HUES6 (cell line): ENCODE results near the gene NADK2.

Experiments used
- H3K27ac ChIP-seq: 2 replicates; pipeline ENCODE4 v1.7.0; 2013; ENCODE audit warnings: low read depth, mild to moderate bottlenecking, low read length, inconsistent platforms
- H3K27me3 ChIP-seq: 2 replicates; pipeline ENCODE4 v1.6.1; 2013; ENCODE audit warnings: low read length; ENCODE audit not compliant: control insufficient read depth, insufficient read depth
- H3K36me3 ChIP-seq: 2 replicates; pipeline ENCODE4 v1.6.1; 2013; ENCODE audit warnings: low read length; ENCODE audit not compliant: control insufficient read depth, insufficient read depth
- H3K4me1 ChIP-seq: 2 replicates; pipeline ENCODE4 v1.6.1; 2013; ENCODE audit warnings: low read length; ENCODE audit not compliant: control insufficient read depth, insufficient read depth
- H3K4me3 ChIP-seq: 2 replicates; pipeline ENCODE4 v1.5.1; 2013; ENCODE audit warnings: low read depth, low read length
- H3K9ac ChIP-seq: one replicate; pipeline ENCODE4 v1.6.1; 2013; ENCODE audit warnings: mild to moderate bottlenecking, low read length
- H3K9me3 ChIP-seq: 2 replicates; pipeline ENCODE4 v1.6.1; 2013; ENCODE audit warnings: low read depth, low read length; ENCODE audit not compliant: control insufficient read depth, insufficient read depth

The NADK2 gene

GRCh38 chr5:36244076-36244475 is 2.4 kb upstream of the NADK2 start:
- Histone ChIP-seq H3K4me1 (peaks cover 20% of the 10 kb centered on the region; the same call in 1 of the 2 replicates), H3K9ac (no peak overlapping the region), H3K9me3 (peaks cover 6% of the 10 kb centered on the region), H3K27ac (no peak overlapping the region), H3K4me3 (no peak overlapping the region), H3K27me3 (peaks cover 19% of the 10 kb centered on the region), H3K36me3 (no peaks in the 10 kb centered on the region)

DNA sequence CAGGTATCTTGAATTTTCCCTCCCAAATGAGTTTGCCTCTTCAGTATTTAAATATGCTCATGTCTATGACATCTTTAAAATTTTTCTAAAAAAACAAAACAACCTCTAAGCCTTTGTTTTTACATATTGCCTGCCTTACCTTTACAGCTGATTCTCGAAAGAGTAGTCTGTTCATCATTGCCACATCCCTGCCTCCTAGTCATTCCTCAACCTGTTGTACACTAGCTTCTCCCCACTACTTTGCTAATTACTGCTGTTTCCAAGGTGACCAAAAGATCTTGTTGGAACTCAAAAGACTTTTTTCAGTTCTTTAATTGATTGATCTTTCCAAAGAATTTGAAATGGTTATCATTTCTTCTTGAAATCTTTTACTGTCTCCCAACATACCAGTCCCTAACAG is 1.9 kb upstream of the NADK2 start:
- Histone ChIP-seq H3K9ac (no peak overlapping the region), H3K27me3 (peaks cover 19% of the 10 kb centered on the region), H3K27ac (no peak overlapping the region), H3K36me3 (no peaks in the 10 kb centered on the region), H3K9me3 (peaks cover 6% of the 10 kb centered on the region), H3K4me1 (peaks cover 23% of the 10 kb centered on the region; the same call in 1 of the 2 replicates), H3K4me3 (no peak overlapping the region)

GRCh38 chr5:36242534-36243485 is 1.1 kb upstream of the NADK2 start:
- Histone ChIP-seq H3K4me3 (peak overlapping the region; percentile 78), H3K36me3 (no peaks in the 10 kb centered on the region), H3K9me3 (peaks cover 6% of the 10 kb centered on the region), H3K27me3 (peaks cover 19% of the 10 kb centered on the region), H3K4me1 (peaks cover 23% of the 10 kb centered on the region; the same call in 1 of the 2 replicates), H3K9ac (peak overlapping the region; percentile 37), H3K27ac (peak overlapping the region; percentile 45; the same call in 1 of the 2 replicates)

- Histone ChIP-seq H3K4me1 (peaks cover 23% of the 10 kb centered on the region; the same call in 1 of the 2 replicates), H3K27me3 (peaks cover 19% of the 10 kb centered on the region)
Observed at GRCh38 chr5:36240779-36241630, 720 bp downstream of the NADK2 start.

DNA sequence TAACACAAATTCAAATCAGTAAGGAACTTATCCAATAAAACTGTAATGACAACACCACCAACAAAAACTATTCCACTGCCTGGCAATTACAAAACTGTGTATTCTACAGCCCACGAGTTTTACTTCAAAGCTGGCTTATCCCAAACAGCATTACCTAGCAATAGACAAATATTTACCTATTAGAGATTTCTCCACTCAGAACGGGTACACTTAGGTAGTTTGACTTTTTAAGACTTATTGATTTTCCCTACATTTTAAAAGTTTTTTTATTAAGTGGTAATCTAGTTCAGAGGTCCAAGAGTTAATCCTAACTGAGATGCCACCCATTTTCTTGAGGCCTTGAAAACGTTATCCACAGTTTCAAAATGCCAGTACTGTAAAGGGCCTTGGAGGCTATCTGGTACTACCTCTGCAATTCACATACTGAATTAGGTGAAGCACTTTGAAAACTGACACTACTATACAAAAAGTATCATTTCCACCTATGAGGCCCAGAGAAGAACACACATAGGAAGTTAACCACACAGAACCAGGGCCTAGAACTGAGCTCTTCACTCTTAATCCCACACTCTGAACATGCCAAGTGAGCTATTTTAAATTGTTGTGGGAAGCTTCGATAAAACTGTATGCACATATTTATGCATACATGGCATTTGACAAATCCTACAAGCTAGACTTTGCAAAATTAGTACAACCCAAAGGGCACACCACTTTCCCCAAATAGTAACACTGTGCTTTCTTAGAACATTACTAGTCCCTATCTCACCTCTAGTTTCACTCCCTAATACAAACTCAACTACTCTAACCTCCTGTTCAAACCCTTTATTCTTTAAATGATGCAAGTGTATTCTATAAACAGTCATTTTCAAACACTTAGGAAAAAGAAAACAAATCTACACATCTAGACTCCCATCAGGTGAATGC is 2.1 kb downstream of the NADK2 start:
- Histone ChIP-seq H3K4me3 (no peak overlapping the region), H3K27ac (no peak overlapping the region), H3K9me3 (peaks cover 6% of the 10 kb centered on the region), H3K27me3 (peaks cover 19% of the 10 kb centered on the region), H3K9ac (no peak overlapping the region), H3K4me1 (peaks cover 23% of the 10 kb centered on the region; the same call in 1 of the 2 replicates), H3K36me3 (no peaks in the 10 kb centered on the region)

More at GRCh38 chr5:36240779-36241630, 720 bp downstream of the NADK2 start:
- peak overlapping the region; percentile 78 for H3K4me3 ChIP-seq
- peak overlapping the region; percentile 89 for H3K9ac ChIP-seq
- H3K27ac ChIP-seq, result peak overlapping the region; percentile 72
- H3K36me3 ChIP-seq, result no peaks in the 10 kb centered on the region
- peaks cover 6% of the 10 kb centered on the region for H3K9me3 ChIP-seq

DNA sequence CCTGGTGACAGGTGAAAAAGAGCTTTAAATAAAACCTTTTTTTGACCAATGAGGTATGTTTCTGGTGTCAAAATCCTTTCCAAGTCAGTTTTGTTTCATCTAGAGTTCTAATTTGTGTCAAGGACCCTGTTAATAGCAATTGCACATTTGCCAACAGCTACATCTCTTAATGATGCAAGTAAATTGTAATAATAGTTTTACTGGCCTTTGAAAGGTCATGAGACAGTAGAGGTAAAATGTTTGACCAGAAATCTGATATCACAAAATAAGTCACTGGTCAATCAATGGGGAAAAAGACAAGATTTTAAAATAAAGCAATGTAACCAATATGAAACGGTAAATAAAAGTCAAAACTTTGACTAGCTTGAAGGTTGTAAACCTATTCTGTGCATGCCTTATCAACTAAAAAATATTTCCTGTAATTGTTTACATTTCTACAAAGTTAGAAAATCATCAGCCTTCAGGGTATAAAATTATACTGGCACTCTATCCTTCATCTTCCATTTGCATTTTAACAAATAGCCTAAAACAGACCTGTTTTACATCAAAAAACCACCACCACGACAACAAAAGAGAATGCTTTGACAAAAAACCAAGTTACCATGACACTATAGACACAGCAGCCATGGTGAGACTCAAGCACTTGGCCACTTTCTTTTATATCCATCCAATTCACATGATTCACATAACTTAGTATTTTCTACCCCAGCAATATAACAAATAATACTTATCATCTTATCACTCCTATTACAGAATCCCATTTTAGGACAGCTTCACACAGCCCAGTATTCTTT is 3.0 kb downstream of the NADK2 start:
- Histone ChIP-seq H3K27ac (no peak overlapping the region), H3K27me3 (peaks cover 13% of the 10 kb centered on the region), H3K36me3 (no peaks in the 10 kb centered on the region), H3K4me1 (peaks cover 23% of the 10 kb centered on the region; the same call in 1 of the 2 replicates), H3K9ac (no peak overlapping the region), H3K9me3 (peaks cover 6% of the 10 kb centered on the region), H3K4me3 (no peak overlapping the region)

DNA sequence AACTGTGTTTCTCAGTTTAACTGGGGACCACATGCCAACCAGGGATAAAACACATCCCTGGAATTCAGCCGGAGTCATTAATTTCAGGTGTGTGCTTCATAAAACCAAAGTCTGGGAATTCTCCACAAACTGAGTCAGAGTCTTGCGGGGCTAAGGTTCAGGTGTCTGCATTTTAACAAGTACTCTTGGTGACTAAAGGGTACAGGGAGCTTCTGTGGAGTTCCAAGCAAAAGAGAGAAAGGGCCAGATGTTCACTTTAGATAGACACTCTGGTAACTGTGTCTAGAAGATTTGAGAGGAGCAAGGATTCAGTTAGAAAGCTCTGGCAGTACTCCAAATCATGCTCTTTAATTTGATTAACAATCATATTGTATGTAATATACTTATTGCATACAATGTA is 4.0 kb downstream of the NADK2 start:
- Histone ChIP-seq H3K9ac (no peak overlapping the region), H3K36me3 (no peaks in the 10 kb centered on the region), H3K27ac (no peak overlapping the region), H3K4me1 (peaks cover 23% of the 10 kb centered on the region; the same call in 1 of the 2 replicates), H3K27me3 (peaks cover 4% of the 10 kb centered on the region), H3K4me3 (no peak overlapping the region), H3K9me3 (peaks cover 4% of the 10 kb centered on the region)

GRCh38 chr5:36236801-36237200 is 4.9 kb downstream of the NADK2 start:
- Histone ChIP-seq H3K4me3 (no peak overlapping the region), H3K9ac (no peak overlapping the region), H3K9me3 (no peaks in the 10 kb centered on the region), H3K27me3 (no peaks in the 10 kb centered on the region), H3K4me1 (peaks cover 20% of the 10 kb centered on the region; the same call in 1 of the 2 replicates), H3K27ac (no peak overlapping the region), H3K36me3 (no peaks in the 10 kb centered on the region)

- H3K4me3 ChIP-seq, result no peak overlapping the region
- H3K27ac ChIP-seq, result no peak overlapping the region
- H3K4me1 ChIP-seq, result no peaks in the 10 kb centered on the region
- no peaks in the 10 kb centered on the region for H3K9me3 ChIP-seq
- no peak overlapping the region for H3K9ac ChIP-seq
- H3K36me3 ChIP-seq, result no peaks in the 10 kb centered on the region
- no peaks in the 10 kb centered on the region for H3K27me3 ChIP-seq
Observed at GRCh38 chr5:36232533-36232932, 9.2 kb downstream of the NADK2 start.
